Body of pancreas (tissue), 4 donors: ENCODE measurements around the gene SLC33A1.

Experiments
- CTCF ChIP-seq, 7 experiments: fragments of 450-650 bp in 4 of 7; fragments of 200-600 bp in 3 of 7; sonication (generic) in 3 of 7; IDR thresholded peaks; one replicate each; pipeline ENCODE4 v1.5.1; 2016 to 2019; ENCODE audit warnings: antibody characterized with exemption in 7 of 7
- POLR2A ChIP-seq, 3 donors: fragments of 450-650 bp; IDR thresholded peaks; one replicate each; pipeline ENCODE4 v1.6.1; 2016; ENCODE audit warnings: antibody characterized with exemption in 3 of 3, mild to moderate bottlenecking in 2 of 3

DNA sequence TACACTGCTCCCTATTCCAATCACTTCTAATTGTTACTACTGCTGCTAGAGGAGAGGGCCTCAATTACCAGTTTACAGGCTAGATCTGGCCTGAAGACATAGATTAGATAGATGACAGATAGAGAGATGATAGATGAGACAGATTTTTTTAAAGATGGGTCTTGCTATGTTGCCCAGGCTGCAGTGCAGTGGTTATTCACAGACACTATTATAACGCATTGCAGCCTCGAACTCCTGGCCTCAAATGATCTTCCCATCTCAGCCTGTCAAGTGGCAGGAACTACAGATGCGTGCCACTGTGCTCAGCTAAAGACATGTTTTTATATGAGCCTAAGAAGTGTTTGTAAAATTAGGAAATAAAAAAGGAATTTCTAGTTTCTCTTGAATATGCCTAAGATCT is 6.2 kb downstream of the SLC33A1 start:
- TF ChIP-seq CTCF (IDR thresholded peaks at IDR 0.05) (no peak), POLR2A (IDR thresholded peaks at IDR 0.05) (no peak)
